ENCODE results near the gene RFTN2.
"Not testable (repeated sequence)": the region's sequence is repeated elsewhere in the genome, so short reads cannot be mapped to it uniquely, and the experiment has no call there.

The RFTN2 gene

GRCh38 chr2:197675711-197676188 is 363 bp upstream of the RFTN2 start:
- DNase-seq (ENCODE audit: low read depth in 2 of 2): no peak

GRCh38 chr2:197674591-197674990 is 796 bp downstream of the RFTN2 start:
- DNase-seq (ENCODE audit: low read depth in 2 of 2): no peak

GRCh38 chr2:197674060-197674459 is 1.3 kb downstream of the RFTN2 start:
- no peak for DNase-seq (ENCODE audit: low read depth in 2 of 2)

- no peak for DNase-seq (ENCODE audit: low read depth in 2 of 2)
These were observed 1.8 kb downstream of the RFTN2 start for GRCh38 chr2:197673606-197674005.

- DNase-seq (ENCODE audit: low read depth in 2 of 2): no peak
These were observed 2.3 kb downstream of the RFTN2 start for GRCh38 chr2:197673106-197673505.

- no peak for DNase-seq (ENCODE audit: low read depth in 2 of 2)
These were observed 3.0 kb downstream of the RFTN2 start for GRCh38 chr2:197672371-197672893.

- DNase-seq (ENCODE audit: low read depth in 2 of 2): no peak
These were observed 6.3 kb downstream of the RFTN2 start for GRCh38 chr2:197669077-197669476.

- no peak for DNase-seq (ENCODE audit: low read depth in 2 of 2)
These were observed 7.1 kb downstream of the RFTN2 start for GRCh38 chr2:197668296-197668695.

- no peak for DNase-seq (ENCODE audit: low read depth in 2 of 2)
These were observed 9.1 kb downstream of the RFTN2 start for GRCh38 chr2:197666277-197666676.

- no peak for DNase-seq (ENCODE audit: low read depth in 2 of 2)
These were observed 13.8 kb downstream of the RFTN2 start for GRCh38 chr2:197661626-197662025.

- DNase-seq (ENCODE audit: low read depth in 2 of 2): no peak
These were observed 17.8 kb downstream of the RFTN2 start for GRCh38 chr2:197657562-197657961.

GRCh38 chr2:197647961-197648690 is 27.3 kb downstream of the RFTN2 start:
- DNase-seq (ENCODE audit: low read depth in 2 of 2): no peak

GRCh38 chr2:197641666-197642065 is 33.7 kb downstream of the RFTN2 start:
- DNase-seq (ENCODE audit: low read depth in 2 of 2): no peak

GRCh38 chr2:197640571-197641122 is 34.7 kb downstream of the RFTN2 start:
- not testable (repeated sequence) for DNase-seq (ENCODE audit: low read depth in 2 of 2)

- no peak for DNase-seq (ENCODE audit: low read depth in 2 of 2)
These were observed 42.2 kb downstream of the RFTN2 start for GRCh38 chr2:197633109-197633657.

GRCh38 chr2:197628043-197628500 is 47.3 kb downstream of the RFTN2 start:
- no peak for DNase-seq (ENCODE audit: low read depth in 2 of 2)

- no peak for DNase-seq (ENCODE audit: low read depth in 2 of 2)
These were observed 48.3 kb downstream of the RFTN2 start for GRCh38 chr2:197626965-197627625.

GRCh38 chr2:197620133-197620532 is 55.3 kb downstream of the RFTN2 start:
- DNase-seq (ENCODE audit: low read depth in 2 of 2): no peak

- no peak for DNase-seq (ENCODE audit: low read depth in 2 of 2)
These were observed 60.3 kb downstream of the RFTN2 start for GRCh38 chr2:197615016-197615652.

GRCh38 chr2:197614532-197614931 is 60.9 kb downstream of the RFTN2 start:
- no peak for DNase-seq (ENCODE audit: low read depth in 2 of 2)

GRCh38 chr2:197613509-197613987 is 61.8 kb downstream of the RFTN2 start:
- no peak for DNase-seq (ENCODE audit: low read depth in 2 of 2)

GRCh38 chr2:197606180-197606579 is 69.2 kb downstream of the RFTN2 start:
- DNase-seq (ENCODE audit: low read depth in 2 of 2): no peak
